Vagina (tissue), 2 donors: ENCODE measurements around the gene ARHGEF28. TPM values are rescaled to one million over a fixed set of nuclear protein-coding genes. Genes with fewer than 3 reads are reported as not detected.

Experiments
- DNase-seq, 2 donors: peaks; one replicate each; pipeline ENCODE4 v3.0.0-alpha.2; 2017; ENCODE audit errors: extremely low spot score in 2 of 2
- H3K27ac ChIP-seq: fragments of 200-600 bp; sonication (generic); one replicate; pipeline ENCODE4 v1.5.1; 2019
- H3K27me3 ChIP-seq: fragments of 200-600 bp; sonication (generic); one replicate; pipeline ENCODE4 v1.5.1; 2019
- H3K36me3 ChIP-seq, 2 donors: fragments of 200-600 bp; sonication (generic); one replicate each; pipeline ENCODE4 v1.5.1; 2017 to 2019
- H3K4me1 ChIP-seq: fragments of 200-600 bp; sonication (generic); one replicate; pipeline ENCODE4 v1.5.1; 2019
- H3K4me3 ChIP-seq, 2 donors: fragments of 200-600 bp; sonication (generic); 1 replicate in 1 of 2; 2 replicates in 1 of 2; pipeline ENCODE4 v1.5.1; 2016 to 2019
- H3K9me3 ChIP-seq: fragments of 200-600 bp; sonication (generic); one replicate; pipeline ENCODE4 v1.5.1; 2019
- CTCF ChIP-seq, 3 experiments: fragments of 450-650 bp in 2 of 3; fragments of 200-600 bp in 1 of 3; sonication (generic) in 1 of 3; IDR thresholded peaks; one replicate each; pipeline ENCODE4 v1.5.1; 2017 to 2019; ENCODE audit warnings: antibody characterized with exemption in 3 of 3, mild to moderate bottlenecking in 2 of 3, moderate library complexity in 2 of 3
- POLR2A ChIP-seq, 2 donors: fragments of 450-650 bp; IDR thresholded peaks; one replicate each; pipeline ENCODE4 v1.6.1; 2017; ENCODE audit warnings: antibody characterized with exemption in 2 of 2, mild to moderate bottlenecking in 2 of 2, moderate library complexity in 2 of 2
- POLR2AphosphoS5 ChIP-seq, 2 donors: sonication (generic); formaldehyde crosslinking; IDR thresholded peaks; one replicate each; pipeline ENCODE4 v1.9.0; 2017; ENCODE audit warnings: antibody characterized with exemption in 2 of 2, mild to moderate bottlenecking in 2 of 2, low read depth in 1 of 2; ENCODE audit not compliant: insufficient read depth in 1 of 2
- intact Hi-C: fragments of 100-400 bp; cut with DNase I; formaldehyde crosslinking; loops from one replicate; pipeline ENCODE4 v1.15.1; 2023
- total RNA-seq: library from RNA; depleted of rRNA; stranded (reverse); fragments of >200 nt; gene quantifications from one replicate; pipeline ENCODE4 v1.2.3, GENCODE V29; 2016

ARHGEF28 gene
- total RNA-seq, 1 donor from 2014 or later, result 41.0 TPM

GRCh38 chr5:73815631-73816030 is 189.6 kb downstream of the ARHGEF28 start:
- Histone ChIP-seq H3K4me3 (peak overlapping the region in 1 of 2 donors; percentile 34), H3K27ac (no peak overlapping the region), H3K27me3 (no peaks in the 10 kb centered on the region), H3K9me3 (no peaks in the 10 kb centered on the region), H3K4me1 (peaks cover 22% of the 10 kb centered on the region), H3K36me3 (no peaks in the 10 kb centered on the region)
- TF ChIP-seq CTCF (IDR thresholded peaks at IDR 0.05) (no peak), POLR2AphosphoS5 (IDR thresholded peaks at IDR 0.05; ENCODE audit: insufficient read depth in 1 of 2, low read depth in 1 of 2) (no peak), POLR2A (IDR thresholded peaks at IDR 0.05) (no peak)
- intact Hi-C loops, result no loop called here
- no peak for DNase-seq

GRCh38 chr5:73816656-73817420 is 190.8 kb downstream of the ARHGEF28 start:
- Histone ChIP-seq H3K27me3 (no peaks in the 10 kb centered on the region), H3K27ac (no peak overlapping the region), H3K36me3 (no peaks in the 10 kb centered on the region), H3K9me3 (no peaks in the 10 kb centered on the region), H3K4me1 (peaks cover 31% of the 10 kb centered on the region), H3K4me3 (no peak overlapping the region)
- TF ChIP-seq POLR2AphosphoS5 (IDR thresholded peaks at IDR 0.05; ENCODE audit: insufficient read depth in 1 of 2, low read depth in 1 of 2), result no peak
- TF ChIP-seq CTCF (IDR thresholded peaks at IDR 0.05), result no peak
- no peak for TF ChIP-seq POLR2A (IDR thresholded peaks at IDR 0.05)
- DNase-seq, result no peak
- intact Hi-C loops, result no loop called here

- no peak for TF ChIP-seq POLR2AphosphoS5 (IDR thresholded peaks at IDR 0.05; ENCODE audit: insufficient read depth in 1 of 2, low read depth in 1 of 2)
- no peak for TF ChIP-seq POLR2A (IDR thresholded peaks at IDR 0.05)
- TF ChIP-seq CTCF (IDR thresholded peaks at IDR 0.05), result no peak
- no peaks in the 10 kb centered on the region for H3K9me3 ChIP-seq
- no peak overlapping the region for H3K4me3 ChIP-seq
- intact Hi-C loops, result no loop called here
- no peaks in the 10 kb centered on the region for H3K36me3 ChIP-seq
- peaks cover 39% of the 10 kb centered on the region for H3K4me1 ChIP-seq
- no peak for DNase-seq
- no peak overlapping the region for H3K27ac ChIP-seq
- H3K27me3 ChIP-seq, result no peaks in the 10 kb centered on the region
Observed at GRCh38 chr5:73818357-73818756, 192.4 kb downstream of the ARHGEF28 start.

GRCh38 chr5:73820326-73820725 is 194.3 kb downstream of the ARHGEF28 start:
- Histone ChIP-seq H3K27me3 (no peaks in the 10 kb centered on the region), H3K27ac (no peak overlapping the region), H3K36me3 (no peaks in the 10 kb centered on the region), H3K4me3 (no peak overlapping the region), H3K4me1 (peaks cover 44% of the 10 kb centered on the region), H3K9me3 (no peaks in the 10 kb centered on the region)
- intact Hi-C loops, result no loop called here
- no peak for TF ChIP-seq POLR2AphosphoS5 (IDR thresholded peaks at IDR 0.05; ENCODE audit: insufficient read depth in 1 of 2, low read depth in 1 of 2)
- TF ChIP-seq CTCF (IDR thresholded peaks at IDR 0.05), result no peak
- TF ChIP-seq POLR2A (IDR thresholded peaks at IDR 0.05), result no peak
- DNase-seq, result no peak

GRCh38 chr5:73821003-73821402 is 195.0 kb downstream of the ARHGEF28 start:
- no peaks in the 10 kb centered on the region for H3K9me3 ChIP-seq
- H3K27me3 ChIP-seq, result no peaks in the 10 kb centered on the region
- no peak overlapping the region for H3K4me3 ChIP-seq
- no peak overlapping the region for H3K27ac ChIP-seq
- intact Hi-C loops, result no loop called here
- H3K4me1 ChIP-seq, result peaks cover 51% of the 10 kb centered on the region
- no peak for TF ChIP-seq POLR2AphosphoS5 (IDR thresholded peaks at IDR 0.05; ENCODE audit: insufficient read depth in 1 of 2, low read depth in 1 of 2)
- TF ChIP-seq POLR2A (IDR thresholded peaks at IDR 0.05), result no peak
- TF ChIP-seq CTCF (IDR thresholded peaks at IDR 0.05), result no peak
- H3K36me3 ChIP-seq, result no peaks in the 10 kb centered on the region
- DNase-seq, result no peak
